HG02571 (cell line): Measurements from ENCODE around the gene PER1.

Source experiments
- ATAC-seq: cut with Tn5 transposase; IDR thresholded peaks from one replicate; pipeline ENCODE4 v1.9.1; 2021; ENCODE audit warnings: mild to moderate bottlenecking, moderate library complexity; ENCODE audit not compliant: unreplicated experiment

The PER1 gene, protein sequence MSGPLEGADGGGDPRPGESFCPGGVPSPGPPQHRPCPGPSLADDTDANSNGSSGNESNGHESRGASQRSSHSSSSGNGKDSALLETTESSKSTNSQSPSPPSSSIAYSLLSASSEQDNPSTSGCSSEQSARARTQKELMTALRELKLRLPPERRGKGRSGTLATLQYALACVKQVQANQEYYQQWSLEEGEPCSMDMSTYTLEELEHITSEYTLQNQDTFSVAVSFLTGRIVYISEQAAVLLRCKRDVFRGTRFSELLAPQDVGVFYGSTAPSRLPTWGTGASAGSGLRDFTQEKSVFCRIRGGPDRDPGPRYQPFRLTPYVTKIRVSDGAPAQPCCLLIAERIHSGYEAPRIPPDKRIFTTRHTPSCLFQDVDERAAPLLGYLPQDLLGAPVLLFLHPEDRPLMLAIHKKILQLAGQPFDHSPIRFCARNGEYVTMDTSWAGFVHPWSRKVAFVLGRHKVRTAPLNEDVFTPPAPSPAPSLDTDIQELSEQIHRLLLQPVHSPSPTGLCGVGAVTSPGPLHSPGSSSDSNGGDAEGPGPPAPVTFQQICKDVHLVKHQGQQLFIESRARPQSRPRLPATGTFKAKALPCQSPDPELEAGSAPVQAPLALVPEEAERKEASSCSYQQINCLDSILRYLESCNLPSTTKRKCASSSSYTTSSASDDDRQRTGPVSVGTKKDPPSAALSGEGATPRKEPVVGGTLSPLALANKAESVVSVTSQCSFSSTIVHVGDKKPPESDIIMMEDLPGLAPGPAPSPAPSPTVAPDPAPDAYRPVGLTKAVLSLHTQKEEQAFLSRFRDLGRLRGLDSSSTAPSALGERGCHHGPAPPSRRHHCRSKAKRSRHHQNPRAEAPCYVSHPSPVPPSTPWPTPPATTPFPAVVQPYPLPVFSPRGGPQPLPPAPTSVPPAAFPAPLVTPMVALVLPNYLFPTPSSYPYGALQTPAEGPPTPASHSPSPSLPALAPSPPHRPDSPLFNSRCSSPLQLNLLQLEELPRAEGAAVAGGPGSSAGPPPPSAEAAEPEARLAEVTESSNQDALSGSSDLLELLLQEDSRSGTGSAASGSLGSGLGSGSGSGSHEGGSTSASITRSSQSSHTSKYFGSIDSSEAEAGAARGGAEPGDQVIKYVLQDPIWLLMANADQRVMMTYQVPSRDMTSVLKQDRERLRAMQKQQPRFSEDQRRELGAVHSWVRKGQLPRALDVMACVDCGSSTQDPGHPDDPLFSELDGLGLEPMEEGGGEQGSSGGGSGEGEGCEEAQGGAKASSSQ (N-terminal part only)

DNA sequence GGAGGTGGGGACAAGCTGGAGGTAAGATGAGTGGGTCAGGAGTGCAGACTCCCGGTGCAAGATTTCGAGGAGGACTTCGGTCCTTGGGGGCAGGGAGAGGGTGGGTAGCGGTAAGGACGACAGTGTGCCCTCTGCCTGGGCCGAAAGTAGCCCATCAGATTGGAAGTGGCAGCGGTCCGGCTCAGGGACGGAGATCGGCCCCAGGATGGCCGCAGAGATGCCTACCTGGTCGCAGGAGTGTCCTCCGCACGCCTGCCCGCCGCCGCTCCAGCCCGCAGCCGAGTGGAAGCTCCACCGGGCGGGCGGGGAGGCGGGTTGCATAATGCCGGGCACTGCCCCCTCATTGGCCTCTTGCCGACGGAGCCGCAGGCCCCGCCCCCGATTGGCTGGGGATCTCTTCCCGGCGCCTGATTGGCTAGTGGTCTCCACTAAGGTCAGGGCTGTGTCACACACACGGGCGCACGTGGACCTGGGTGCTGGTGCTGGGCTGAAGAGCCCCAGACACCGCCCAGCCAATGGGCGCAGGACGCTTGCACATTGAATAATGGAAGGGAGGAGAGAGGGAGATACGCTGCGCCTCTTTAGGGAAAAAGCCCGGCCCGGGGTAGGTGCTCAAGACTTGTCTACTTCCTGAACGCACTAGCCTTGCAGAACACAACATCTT is at the start of gene PER1:
Gene PER1 (minus strand): TSS at position 293 of the 664 bp plus-strand sequence. CDS start 1,698 bp downstream, outside the sequence.
- no peak for ATAC-seq

- no peak for ATAC-seq
These were observed 40.0 kb upstream of the PER1 start for GRCh38 chr17:8192070-8192815.

DNA sequence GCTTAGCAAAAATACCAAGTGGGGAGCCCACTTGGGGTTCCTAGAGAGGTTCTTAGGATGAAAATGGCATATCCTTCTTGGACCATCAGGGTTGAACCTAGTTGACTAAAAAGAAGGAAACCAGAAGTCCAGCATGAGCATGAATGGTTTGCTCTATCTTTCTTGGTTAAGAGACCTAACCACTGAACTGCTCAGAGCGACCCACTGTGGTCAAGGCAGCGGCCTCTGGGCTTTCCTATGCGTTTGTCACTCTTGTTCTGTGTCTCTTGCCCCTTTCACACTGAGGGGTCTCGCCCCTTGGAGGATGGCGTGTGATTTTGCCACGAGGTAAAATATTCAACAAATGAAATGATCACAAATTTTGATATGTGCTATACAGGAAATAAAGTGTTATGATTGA is 38.3 kb upstream of the PER1 start:
- ATAC-seq, result no peak

- peak; percentile 42 for ATAC-seq
These were observed 37.7 kb upstream of the PER1 start, which contains the start of gene BORCS6 for GRCh38 chr17:8189711-8190477. Gene BORCS6 (minus strand): TSS chr17:8190180. CDS start chr17:8190140, 40 bp downstream.

- no peak for ATAC-seq
These were observed 37.0 kb upstream of the PER1 start for GRCh38 chr17:8189041-8189710.

- ATAC-seq, result no peak
These were observed 36.1 kb upstream of the PER1 start for GRCh38 chr17:8188263-8188839.

- peak; percentile 23 for ATAC-seq
These were observed 35.5 kb upstream of the PER1 start for GRCh38 chr17:8187517-8188262.

GRCh38 chr17:8186787-8187516 is 34.7 kb upstream of the PER1 start:
- peak; percentile 25 for ATAC-seq

DNA sequence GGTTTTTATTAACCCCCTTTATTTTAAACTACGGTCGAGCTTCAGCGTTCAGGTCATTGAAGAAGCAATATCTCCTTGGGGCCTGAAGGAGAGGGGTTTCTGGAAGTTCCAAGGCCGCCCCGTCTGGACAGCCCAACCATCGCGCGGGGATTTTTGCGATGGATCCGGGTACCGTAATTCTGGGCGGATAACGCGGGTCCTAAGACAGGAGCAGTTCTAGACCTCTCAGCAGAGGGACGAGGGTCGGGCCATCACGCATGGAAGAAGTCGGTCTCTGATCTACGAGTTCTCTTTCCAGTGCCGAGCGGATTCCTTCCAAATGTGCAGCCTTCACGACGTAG is 34.2 kb upstream of the PER1 start:
- no peak for ATAC-seq

DNA sequence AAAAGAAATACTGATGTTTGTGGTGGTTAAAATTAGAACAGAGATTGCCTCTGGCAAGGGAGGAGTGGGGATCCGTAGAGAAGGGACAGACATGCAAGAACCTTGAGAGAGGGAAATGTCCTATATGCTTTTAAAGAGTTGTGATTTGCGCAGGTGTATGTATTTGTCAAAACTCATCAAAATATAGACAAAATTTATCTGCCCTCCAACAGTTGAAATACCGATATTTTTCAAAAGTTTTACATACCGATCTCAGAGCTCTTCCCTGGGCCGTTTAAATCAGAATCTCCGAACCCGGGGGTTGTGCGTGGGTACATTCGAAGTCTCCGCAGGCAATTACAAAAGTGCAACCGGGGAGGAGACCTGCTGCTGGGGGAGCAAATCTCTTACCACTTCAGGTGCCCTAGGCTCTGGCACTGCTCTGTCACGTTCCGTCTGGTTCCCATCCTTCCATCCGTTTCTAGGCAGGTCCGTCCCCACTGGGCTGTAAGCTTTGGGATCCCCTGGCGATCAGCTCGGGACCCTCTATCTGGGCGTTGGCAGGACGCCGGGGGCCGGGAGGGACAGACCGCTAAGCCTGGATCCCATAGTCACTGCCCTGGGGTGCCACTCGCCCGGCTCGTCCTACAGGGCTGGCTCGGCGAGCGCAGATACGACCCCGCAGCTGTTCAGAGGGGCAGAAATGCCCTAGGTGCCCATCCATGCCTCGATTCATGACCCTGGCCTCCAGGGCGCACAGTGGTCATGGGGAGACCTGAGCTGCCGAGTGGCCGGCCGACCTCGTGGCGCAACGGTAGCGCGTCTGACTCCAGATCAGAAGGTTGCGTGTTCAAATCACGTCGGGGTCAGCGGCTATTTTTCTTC is 33.6 kb upstream of the PER1 start:
- ATAC-seq, result no peak

- ATAC-seq, result no peak
These were observed 25.0 kb upstream of the PER1 start for GRCh38 chr17:8176998-8177731.

- peak; percentile 38 for ATAC-seq
These were observed 24.2 kb upstream of the PER1 start, which contains the start of gene TMEM107 for GRCh38 chr17:8176197-8176940. Gene TMEM107 (minus strand): TSS chr17:8176380. CDS start chr17:8176286, 94 bp downstream.

- ATAC-seq, result no peak
These were observed 23.6 kb upstream of the PER1 start for GRCh38 chr17:8175795-8176196.

DNA sequence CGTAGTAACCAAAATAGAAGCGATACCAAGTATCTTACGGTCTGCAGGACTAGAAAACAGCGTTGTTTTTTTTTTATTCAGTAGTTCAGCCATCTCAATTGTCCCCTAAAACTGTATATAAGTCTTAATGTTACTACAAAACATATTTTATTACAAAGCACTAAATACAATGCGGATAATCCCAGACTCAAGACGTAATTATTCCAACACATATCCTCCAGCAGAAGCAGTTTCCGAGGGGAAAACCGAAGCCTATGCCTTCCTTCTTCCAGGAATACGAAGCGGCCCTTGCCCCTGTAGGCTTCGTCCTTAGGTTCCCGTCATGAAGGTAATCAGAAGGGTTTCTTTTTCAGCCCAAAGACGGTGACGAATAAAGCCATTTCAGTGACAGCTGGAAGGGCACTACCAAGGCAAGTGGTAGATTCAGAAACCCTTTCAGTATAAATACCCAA is 21.7 kb upstream of the PER1 start:
- ATAC-seq, result no peak
